Stimulated activated CD4-positive, alpha-beta T cell treated with anti-CD3 and anti-CD28 coated beads, Interleukin-4, amount 100 ng/mL, for 24 hours (primary cell): ENCODE results near the gene MAB21L1.

Source experiments
- DNase-seq: peaks from one replicate; pipeline ENCODE4 v3.0.0-alpha.2; 2020

MAB21L1 gene

DNA sequence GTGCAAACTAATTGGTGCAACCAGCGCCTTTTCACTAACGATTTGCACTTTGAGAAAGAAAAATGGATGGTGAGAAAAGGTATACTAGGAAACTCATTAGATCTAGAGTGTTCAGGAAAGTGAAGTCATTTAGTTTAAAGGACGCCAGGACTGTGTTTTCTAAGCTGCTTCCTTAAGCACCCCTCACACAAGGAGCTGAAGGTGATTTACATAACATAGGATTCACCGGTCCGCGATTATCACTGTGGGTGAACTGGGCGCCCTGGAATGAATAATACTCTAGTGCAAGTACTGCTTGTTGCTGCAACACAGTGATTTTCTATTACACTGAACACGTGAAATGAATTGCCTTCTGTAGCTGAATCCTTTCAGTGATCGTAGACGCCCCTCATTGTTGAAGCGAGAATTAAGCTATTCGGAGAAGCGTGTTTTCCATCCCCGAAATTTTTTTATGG, 2.6 kb upstream of the MAB21L1 start:
- DNase-seq: no peak

DNA sequence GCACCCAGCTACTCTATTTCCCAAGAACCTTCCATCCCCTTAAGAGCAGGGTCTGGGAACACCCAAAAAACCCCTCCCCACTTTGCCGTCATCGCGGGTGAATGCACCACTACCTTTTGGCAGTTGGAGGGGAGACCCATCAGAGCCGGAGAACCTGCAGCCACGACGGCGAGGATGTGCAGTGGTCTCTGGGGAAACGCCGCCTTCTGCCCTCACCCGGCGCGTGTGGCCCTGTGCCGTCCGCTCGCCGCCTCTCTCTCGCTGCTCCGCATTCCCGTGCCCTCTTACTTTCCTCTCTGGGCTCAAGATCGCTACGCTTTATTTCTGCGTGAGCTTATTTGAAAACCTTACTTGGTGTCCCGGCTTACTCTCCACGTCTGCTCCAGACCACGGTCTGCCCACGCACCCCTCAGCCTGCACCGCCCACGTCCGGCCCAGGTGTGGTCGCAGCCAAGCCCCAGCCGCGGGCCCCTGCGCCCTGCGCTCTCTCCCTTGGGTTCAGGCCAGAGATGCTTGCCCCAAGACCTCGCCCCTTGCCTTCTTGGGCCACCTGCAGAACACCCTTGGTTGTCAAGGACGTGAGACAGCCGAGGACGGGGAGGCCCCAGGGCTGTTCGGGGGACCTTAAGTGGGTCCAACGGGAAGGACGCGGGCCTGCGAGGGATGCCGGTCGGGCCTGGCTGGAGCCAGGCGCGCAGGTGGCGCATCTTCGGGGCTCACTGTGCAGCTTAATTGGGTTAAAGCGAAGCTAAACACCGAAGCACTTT, 2.0 kb upstream of the MAB21L1 start:
- DNase-seq: no peak

DNA sequence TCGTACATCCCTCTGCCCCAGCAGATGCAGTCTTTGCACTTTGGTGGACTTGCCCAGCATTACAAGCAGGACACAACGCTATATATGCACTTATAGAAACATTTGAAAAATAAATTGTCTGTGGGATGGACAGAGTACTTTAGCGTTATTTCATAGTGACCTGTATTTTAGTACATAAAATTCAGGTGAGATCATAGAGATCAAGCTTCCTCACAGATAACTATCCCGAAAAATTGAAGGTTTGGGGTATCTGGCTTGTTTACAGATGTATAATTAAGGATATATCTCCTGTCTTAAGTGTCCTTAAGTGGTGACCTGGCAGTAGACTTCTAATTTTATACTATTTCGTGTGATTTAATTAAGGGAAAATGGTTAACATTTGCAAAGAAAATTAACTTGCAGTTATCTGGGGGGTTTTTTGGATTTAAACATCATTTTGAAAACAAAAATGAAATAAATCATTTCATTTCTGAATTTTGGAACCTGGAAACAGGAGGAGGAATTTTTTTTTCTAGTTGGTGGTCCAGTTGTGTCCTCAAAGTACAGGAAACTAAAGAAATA, 977 bp upstream of the MAB21L1 start:
- DNase-seq: no peak

- DNase-seq: no peak
Measured at GRCh38 chr13:35475212-35475959, 1.1 kb downstream of the MAB21L1 start.

DNA sequence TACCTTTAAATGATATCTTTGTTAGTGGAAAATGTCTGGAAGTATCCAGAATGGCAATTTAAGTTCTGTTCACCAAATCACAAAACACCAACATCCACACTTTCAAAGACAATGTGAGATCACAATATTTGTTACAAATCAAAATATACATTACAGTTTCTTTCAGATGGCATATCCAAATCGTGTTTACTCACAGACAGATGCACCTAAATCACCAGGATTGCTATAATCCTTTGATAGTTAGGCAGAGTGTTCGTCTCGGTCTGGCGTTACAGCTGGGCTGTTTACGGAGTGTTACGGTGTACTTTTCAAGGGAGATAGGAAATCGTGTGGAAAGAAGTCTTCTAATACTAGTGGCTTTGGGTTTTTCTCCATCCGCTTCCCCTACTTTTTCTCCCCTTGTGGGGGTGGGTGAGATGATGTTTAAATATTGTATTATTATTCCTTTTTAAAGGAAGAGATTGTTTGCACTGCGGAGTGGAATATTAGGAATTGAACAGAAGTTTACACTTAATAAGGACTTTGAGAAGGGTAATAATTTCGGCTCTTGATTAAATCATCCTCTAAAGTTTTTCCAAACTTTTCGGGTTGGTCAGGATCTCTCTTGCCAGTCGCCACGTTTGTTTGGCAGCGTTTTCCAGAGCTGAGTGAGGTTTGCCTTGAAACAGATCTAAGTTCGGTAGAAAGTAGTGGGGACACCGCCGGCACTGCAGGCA, 1.8 kb downstream of the MAB21L1 start:
- no peak for DNase-seq

GRCh38 chr13:35473802-35474201, 2.7 kb downstream of the MAB21L1 start:
- no peak for DNase-seq

GRCh38 chr13:35473206-35473775, 3.2 kb downstream of the MAB21L1 start:
- DNase-seq: no peak

GRCh38 chr13:35472323-35472881, 4.1 kb downstream of the MAB21L1 start:
- no peak for DNase-seq

DNA sequence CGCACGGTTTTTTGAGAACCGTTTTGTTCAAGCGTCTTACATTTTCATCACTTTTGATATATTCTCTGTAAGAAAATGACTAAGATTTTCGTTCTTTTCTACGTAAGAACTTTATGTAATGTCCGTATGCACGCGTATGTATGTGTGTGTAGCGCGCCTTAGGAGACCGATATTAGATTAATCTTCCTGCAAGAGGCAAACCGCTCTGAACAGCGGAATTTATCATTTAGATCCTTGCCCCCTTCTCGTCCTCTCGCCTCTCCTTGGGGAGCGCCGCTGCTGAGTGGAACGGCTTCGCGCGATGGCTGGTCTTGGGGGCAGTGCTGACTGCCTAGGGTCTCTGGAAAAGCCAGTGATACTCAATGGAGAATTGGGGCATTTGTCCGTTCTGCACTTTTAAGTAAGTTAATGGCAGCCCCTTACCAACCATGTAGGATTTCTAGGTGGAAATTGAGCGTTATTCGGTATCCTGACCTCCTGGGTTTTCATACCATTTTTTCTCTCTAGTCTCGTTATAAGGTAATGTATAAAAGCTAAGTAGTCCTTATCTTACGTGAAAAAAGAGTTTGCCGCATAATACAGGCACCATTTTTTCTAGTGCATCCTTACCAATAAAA, 4.7 kb downstream of the MAB21L1 start:
- no peak for DNase-seq

- DNase-seq: no peak
Measured at GRCh38 chr13:35470671-35471661, 5.5 kb downstream of the MAB21L1 start.

GRCh38 chr13:35469806-35470525, 6.5 kb downstream of the MAB21L1 start:
- no peak for DNase-seq

GRCh38 chr13:35468195-35468594, 8.3 kb downstream of the MAB21L1 start:
- DNase-seq: no peak

- no peak for DNase-seq
Measured at GRCh38 chr13:35465371-35465770, 11.1 kb downstream of the MAB21L1 start.

- no peak for DNase-seq
Measured at GRCh38 chr13:35460061-35460460, 16.4 kb downstream of the MAB21L1 start.

DNA sequence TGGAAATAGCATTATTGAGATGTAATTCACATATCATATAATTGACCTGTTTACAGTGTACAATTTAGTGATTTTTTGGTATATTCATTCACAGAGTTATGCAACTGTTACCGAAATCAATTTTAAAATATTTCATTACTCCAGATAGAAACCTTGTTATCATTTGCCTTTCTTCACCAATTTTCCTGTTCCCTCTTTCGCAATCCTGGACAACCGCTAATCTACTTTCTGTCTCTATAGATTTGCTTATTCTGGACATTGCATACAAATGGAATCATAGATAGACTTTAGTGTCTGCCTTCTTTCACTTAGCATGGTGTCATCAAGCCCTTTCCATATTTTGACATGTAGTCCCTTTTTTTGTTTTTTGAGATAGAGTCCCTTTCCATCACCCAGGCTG, 19.2 kb downstream of the MAB21L1 start:
- no peak for DNase-seq

DNA sequence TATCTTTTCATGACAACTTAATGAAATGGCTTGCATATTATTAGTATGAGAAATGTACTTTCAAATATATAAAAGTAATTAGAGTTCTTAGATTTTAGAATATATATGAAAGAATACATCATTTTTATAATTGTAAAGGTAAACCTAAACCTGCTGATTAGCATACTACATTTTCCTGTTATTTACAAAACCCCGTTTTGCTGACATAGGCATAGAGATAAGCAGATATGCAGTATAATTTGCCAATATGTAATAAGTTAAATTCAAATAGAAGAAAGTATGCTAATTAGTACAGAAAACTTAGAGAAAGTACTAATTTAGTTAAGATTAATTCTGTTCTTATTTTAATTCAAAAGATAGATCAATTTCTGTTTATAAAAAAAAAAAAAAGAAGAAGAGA, 21.5 kb downstream of the MAB21L1 start:
- no peak for DNase-seq

DNA sequence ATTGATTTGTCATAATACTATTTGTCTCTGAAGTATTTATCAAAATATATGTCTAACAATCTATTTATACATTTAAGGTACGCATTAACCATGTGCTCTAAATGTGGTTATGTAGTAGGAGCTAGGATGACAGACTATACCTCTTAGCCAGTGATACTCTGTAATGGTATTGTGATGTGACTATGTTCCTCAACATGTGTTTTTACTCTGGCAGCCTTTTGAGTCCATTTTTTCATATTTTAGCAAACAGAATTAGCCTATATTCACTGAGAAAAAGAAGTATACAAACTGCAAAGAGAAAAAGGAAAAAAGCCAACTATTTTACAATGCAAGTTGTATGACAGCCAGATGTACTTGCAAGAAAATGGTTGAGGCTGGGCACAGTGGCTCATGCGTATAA, 26.7 kb downstream of the MAB21L1 start:
- DNase-seq: no peak

GRCh38 chr13:35448465-35448864, 28.0 kb downstream of the MAB21L1 start:
- no peak for DNase-seq
